Measurements from ENCODE around the gene IDS. TPM values are rescaled to one million over a fixed set of nuclear protein-coding genes. Genes with fewer than 3 reads are reported as not detected.
A peak's percentile ranks its signal among the peaks of the same experiment; 100 is the strongest.
"Not testable (repeated sequence)": the region's sequence is repeated elsewhere in the genome, so short reads cannot be mapped to it uniquely, and the experiment has no call there.

The IDS gene
- total RNA-seq, 1 donor = 120 TPM

DNA sequence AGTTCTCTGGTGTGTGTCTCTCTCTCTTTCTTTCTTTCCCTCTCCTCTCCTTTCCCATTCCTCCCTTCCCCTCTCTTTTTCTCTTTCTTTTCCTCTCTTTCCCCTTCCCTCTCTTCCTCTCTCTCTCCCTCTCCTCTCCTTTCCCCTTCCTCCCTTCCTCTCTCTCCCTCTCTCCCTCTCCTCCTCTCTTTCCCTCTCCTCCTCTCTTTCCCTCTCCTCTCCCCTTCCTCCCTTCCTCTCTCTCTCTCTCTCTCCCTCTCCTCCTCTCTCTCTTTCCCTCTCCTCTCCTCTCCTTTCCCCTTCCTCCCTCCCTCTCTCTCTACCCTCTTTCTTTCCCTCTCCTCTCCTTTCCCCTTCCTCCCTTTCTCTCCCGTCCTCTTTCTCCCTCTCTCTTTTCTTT is 23.3 kb upstream of the IDS start:
- DNase-seq (ENCODE audit: low read depth in 2 of 3, low spot score in 2 of 3) = no peak

DNA sequence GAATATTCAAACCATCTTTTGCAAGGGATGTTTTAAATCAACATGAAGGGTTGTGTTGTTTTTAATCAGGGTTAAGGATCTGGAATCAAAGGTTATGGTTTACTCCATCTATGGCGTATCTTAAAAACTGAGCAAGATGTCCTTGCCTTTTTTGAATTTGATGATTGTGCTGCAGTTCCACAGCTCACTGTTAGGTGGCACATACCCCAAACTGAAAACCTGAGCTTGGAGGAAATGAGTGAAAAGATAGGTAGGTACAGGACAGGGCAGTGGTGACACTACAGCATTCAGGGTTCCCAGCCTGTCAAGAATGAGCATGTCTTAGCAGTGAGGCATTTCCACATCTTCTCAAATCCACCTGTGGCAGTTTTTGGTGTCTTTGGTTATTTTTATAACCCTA is 22.6 kb upstream of the IDS start:
- DNase-seq (ENCODE audit: low read depth in 2 of 3, low spot score in 2 of 3) = peak in 1 of 3 donors; percentile 63

DNA sequence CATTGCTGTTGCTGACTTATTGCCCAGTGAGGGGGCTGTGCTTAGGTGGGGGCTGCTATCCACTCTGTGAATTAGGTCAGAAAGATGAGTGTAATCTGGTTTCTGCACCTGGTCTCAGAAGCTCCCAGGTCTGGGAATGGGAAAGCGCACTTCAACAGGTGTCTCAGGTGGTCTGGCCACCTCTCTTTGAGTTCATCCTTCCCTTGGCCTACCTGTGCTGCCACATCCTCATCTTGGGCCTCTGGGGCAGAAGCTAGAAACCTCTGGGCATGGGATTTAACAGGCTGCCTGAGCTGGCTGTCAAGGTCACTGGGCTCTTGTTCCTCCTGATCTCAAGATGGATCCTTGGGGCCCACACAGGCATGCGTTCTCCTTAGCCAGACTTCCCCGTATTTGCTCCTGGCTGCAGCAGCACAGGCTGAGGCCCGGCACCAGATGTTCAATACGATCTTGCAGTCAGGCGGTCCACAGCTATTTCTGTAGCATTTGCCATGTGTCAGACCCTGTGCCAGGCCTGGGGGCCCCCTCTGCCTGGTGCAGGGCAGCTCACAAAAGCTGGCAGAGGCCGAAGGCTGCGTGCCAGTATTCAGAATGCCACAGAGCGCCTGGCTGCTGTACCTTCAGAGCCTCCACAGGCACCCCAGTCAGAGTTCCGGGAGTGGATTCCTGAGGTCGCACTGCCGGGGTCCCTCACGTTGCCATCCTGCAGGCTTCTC is 21.4 kb upstream of the IDS start:
- DNase-seq (ENCODE audit: low read depth in 2 of 3, low spot score in 2 of 3) = not testable (repeated sequence)

DNA sequence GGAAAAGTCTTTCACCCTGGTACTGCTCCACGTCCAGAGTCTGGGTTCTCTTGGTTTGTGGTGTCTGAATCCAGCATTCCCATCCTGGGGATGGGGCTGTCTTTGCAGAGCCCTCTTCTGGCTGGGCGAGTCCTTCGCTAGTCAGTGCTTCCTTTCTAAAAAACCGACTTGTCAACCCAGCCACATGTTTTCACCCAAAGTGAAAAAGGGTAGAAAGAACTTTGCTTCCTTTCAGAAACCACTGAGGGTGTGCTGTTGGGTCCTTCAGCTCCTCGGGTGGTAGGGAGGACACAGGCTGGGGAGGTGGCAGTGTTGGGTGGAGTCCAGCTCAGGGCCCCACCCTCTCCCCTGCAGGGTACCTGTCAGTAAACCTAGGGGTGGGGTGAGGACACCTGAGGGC is 20.8 kb upstream of the IDS start:
- DNase-seq (ENCODE audit: low read depth in 2 of 3, low spot score in 2 of 3) = peak in 1 of 3 donors; percentile 52

DNA sequence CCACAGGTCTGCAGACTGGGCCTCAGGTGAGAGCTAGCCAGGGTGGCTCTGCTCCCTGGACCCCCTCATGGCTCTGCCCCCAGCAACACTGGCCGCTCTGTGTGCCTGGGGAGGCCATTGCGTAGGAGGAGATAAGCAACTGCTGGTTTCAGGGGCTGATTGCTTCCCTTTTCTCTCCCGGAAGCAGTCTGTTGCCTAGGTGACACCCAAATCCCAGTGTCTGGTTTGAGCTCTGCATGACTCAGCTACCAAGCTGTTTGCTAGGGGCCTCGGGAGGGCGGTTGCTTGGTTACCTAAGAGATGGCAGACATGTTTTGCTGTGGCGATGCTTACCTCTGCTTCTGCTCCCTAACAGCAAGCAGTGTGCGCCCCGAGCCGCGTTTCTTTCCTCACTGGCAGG is 20.3 kb upstream of the IDS start:
- DNase-seq (ENCODE audit: low read depth in 2 of 3, low spot score in 2 of 3) = peak in 2 of 3 donors; percentile 37 to 82

DNA sequence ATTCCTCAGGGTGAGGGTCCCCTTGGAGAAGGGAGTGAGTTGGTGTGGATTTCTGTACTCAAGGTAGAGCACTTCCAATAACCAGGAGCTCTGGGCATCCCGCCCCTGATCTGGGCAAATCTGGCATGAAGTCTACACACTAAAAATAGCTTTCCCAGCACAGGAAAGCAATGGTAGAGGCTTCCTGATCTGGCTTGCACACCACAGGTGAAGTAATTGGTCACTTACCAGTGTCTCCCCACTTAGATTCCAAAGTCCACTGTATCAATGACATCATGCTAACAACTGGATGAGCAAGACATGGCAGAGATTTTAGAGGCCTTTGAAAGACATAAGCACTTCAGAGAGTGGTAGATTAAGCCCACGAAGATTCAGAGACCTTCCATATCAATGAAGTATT is 17.8 kb upstream of the IDS start:
- no peak for DNase-seq (ENCODE audit: low read depth in 2 of 3, low spot score in 2 of 3)

DNA sequence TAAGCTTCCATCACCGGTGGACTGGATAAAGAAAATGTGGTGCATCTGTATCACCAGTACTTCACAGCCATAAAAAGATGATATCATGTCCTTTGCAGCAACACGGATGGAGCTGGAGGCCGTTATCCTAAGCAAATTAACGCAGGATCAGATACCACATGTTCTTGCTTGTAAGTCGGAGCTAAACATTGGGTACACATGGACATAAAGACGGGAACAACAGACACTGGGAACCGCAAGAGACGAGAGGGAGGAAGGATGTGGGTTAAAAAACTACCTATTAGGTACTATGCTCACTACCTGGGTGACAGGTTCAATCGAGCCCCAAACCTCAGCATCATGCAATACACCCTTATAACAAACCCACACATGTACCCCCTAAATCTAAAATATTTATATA is 16.3 kb upstream of the IDS start:
- no peak for DNase-seq (ENCODE audit: low read depth in 2 of 3, low spot score in 2 of 3)

DNA sequence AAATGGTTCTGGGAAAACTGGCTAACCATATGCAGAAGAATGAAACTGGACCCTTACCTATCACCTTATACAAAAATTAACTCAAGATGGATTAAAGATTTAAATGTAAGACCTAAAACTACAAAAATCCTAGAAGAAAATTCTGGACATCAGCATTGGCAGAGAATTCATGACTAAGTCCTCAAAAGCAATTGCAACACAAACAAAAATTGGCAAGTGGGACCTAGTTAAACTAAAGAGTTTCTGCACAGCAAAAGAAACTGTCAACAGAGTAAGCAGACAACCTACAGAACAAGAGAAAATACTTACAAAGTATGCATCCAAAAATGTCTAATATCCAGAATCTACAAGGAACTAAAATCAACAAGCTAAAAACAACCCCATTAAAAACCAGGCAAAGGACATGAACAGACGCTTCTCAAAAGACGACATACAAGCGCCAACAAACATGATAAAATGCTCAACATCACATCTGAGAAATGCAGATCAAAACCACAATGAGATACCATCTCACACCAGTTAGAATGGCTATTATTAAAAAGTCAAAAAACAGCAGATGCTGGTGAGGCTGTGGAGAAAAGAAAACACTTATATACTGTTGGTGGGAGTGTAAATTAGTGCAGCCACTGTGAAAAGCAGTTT is 15.7 kb upstream of the IDS start:
- not testable (repeated sequence) for DNase-seq (ENCODE audit: low read depth in 2 of 3, low spot score in 2 of 3)

DNA sequence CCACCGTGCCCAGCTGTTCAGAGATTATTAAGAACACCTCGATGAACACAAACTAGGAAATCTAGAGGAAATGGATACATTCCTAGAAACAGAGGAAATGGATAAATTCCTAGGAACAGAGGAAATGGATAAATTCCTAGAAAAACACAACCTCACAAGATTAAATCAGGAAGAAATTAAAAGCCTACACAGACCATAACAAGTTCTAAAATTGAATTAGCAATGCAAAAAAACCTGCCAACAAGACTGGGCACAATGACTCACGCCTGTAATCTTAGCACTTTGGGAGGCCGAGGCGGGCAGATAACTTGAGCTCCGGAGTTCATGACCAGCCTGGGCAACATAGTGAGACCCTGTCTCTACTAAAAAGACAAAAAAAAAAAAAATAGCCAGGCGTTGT is 13.1 kb upstream of the IDS start:
- DNase-seq (ENCODE audit: low read depth in 2 of 3, low spot score in 2 of 3) = no peak

DNA sequence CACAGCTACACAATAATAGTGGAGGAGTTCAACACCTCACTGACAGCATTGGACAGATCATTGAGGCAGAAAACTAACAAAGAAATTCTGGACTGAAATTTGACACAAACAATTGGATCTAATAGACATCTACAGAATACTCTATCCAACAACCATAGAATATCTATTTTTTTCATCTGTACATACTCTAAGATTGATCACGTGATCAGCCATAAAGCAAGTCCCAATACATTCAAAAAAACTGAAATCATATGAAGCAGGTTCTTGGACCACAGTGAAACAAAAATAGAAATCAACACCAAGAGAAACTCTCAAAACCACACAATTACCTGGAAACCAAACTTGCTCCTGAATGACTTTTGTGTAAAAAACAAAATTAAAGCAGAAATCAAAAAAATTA is 12.2 kb upstream of the IDS start:
- no peak for DNase-seq (ENCODE audit: low read depth in 2 of 3, low spot score in 2 of 3)

DNA sequence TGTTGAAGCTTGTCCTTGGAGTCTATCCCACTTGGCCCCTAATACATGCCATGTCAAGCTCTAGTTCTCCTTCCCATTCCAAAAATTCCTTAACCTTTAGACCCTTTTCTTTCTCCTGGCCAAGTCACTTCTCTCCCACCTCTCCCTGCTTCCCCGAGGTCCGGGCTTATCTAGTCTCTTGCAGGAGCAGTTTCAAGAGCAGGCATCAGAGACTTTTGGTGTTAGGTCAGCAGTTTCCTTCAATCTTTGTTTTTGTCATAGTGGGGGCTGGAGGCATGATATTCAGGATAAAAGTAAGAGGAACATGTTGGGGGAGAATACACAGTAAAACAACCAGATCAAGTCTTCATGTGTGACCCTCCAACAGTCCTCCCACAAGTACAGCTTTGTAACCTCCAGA is 11.5 kb upstream of the IDS start:
- DNase-seq (ENCODE audit: low read depth in 2 of 3, low spot score in 2 of 3) = no peak

DNA sequence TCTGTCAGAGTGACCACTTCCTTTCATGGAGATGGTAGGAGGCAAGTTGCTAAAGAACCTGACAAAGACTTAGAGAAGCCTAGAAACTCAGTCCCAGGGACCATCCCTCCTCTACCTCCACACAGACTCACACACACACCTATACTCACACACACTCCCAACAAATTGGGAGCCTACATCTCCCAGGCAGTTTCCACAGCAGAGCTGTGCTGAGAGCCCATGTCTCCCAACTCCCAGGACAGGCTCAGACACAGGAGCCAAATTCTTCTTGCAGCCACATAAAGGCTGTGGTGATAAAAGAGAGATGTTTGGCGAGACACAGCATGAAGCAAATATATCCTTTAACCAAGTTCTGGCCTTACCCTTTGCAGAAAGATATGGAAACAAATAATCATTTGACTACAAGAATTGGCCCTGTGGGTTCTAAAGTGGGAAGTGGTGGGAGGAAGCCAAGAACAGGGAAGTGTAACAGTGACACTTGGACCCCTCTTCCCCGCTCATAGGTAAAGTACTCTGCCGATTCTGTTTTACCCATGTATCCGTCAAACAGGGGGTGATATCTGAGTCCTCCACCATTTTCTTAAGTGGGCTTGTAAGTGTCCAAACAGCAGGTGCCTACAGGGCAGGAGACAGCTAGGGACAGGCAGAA is 11.0 kb upstream of the IDS start:
- DNase-seq (ENCODE audit: low read depth in 2 of 3, low spot score in 2 of 3) = no peak

DNA sequence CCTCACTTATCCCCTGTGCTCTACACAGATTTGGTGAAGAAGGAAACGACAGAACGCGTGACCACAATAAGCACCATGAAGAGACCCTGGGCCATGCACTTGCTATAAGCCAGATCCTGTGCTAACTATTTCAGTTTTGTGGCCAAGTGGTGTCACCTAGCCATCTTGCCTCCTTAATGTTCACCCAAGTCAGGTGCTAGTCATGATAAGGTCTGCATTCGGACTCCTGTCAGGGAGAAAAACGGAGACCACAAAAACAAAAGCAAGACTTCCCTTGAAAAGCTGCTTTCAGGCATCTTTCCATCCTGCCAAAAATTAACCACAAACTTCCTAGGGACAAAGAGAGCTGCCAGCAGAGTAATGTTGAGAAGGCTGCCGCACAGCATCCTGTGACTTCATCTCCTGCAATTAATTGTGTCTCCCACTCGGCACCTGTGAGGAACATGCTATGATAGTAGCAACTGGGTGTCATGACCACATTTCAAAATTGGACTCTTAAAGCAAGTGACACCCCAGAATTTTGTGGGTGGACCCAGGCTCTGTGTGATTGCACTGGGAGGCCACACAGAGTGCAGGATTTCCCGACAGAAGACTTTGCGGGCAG is 8.8 kb upstream of the IDS start:
- peak in 2 of 3 donors; percentile 65 to 80 for DNase-seq (ENCODE audit: low read depth in 2 of 3, low spot score in 2 of 3)

DNA sequence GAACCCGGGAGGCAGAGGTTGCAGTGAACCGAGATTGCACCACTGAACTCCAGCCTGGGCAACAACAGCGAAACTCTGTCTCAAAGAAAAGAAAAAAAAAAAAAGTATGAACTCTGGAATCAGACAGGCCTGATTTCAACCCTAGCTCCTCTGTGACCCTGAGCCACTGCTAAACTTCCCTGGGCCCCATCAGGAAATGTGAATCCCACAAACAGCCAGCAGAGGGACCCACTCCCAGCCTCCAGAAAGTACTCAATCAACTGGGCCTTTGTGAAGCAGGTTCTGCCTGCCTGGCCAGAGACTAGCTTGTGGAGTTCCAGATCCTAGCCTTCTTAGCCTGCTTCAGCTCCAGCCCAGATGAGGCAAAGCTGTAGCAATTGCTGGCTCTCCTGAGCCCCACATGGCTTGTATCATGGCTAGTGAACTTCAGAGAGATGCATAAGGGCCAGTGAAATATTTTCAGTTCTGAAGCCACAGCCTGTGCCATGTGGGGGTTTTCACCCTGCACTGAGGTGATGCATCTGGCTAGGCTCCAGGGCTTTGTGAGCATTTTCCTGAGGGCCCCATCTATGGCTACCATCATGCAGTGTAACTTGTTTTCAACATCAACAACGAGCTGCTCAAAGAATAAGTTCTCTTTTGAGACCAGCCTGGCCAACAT is 7.2 kb upstream of the IDS start:
- peak in 2 of 3 donors; percentile 32 to 54 for DNase-seq (ENCODE audit: low read depth in 2 of 3, low spot score in 2 of 3)

DNA sequence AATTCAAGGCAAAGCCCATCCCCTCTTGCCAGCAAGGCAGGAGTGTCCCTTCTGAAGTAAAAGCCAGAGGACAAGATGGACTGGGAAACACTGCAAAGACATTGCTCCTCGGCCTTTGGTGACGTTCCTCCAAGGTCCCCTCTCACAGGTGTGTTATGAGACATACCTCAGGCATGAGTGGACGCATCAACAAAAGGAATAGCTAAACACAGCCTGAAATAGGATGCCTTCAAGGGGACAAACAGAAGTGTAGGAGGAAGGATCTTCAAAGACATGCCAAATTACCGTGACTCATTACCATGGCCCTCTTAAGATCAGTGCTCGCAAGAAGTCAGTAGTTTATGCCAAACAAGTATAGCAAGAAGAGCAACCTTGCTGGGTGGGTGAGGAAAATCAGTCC is 6.0 kb upstream of the IDS start:
- DNase-seq (ENCODE audit: low read depth in 2 of 3, low spot score in 2 of 3) = no peak

DNA sequence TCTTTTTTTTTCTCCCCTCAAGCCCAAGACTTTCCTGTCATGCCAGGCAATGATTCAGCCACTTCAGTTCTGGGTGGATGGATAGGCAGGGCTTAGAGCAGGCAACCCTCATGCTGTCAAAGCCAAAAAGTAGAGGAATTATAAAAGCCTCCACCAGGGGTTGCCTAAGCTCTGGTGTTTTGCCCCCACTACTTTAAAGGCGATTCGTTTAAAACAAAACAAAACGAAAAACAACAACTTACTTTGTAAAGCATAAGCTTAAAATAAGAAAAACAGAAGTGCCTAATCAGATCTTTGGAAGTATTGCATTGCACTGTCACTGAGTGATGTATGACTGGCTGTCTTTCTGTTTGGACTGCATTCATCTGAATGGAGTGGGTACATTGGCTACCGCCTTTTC is 5.3 kb upstream of the IDS start:
- peak in 2 of 3 donors; percentile 64 to 77 for DNase-seq (ENCODE audit: low read depth in 2 of 3, low spot score in 2 of 3)

DNA sequence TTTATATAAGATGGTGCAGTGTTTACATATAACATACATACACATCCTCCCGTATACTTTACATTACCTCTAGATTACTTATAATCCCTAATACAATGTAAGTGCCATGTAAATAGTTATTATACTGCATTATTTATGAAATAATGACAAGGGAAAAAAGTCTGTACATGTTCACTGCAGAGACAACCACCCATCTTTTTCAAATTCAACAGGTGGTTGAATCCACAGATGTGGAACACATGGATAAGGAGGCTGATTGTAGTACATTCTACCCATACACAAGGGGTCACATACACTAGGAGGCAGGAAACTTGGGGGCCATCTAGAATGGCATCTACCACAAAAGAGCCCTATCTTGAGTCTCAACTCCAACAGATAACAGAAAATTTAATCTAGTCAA is 3.4 kb upstream of the IDS start:
- no peak for DNase-seq (ENCODE audit: low read depth in 2 of 3, low spot score in 2 of 3)

DNA sequence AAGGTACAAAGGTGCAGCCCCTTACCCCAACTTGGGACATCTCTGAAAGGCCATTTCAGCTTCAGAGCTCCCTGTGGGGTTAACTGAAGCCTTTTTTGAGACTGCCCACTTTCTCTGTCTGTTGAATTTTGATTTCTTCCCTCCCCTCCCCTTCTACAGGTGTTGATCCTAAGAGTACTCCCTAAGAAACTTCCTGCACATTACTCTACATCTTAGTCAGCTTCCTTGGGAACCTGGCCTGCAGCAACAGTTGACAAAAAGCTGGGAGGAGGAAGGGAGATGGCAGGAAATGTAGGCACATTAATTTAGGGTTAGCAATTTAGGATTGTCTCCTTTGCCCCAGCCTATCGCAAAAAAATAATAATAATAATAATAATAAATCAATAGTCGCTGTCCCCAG is 1.2 kb upstream of the IDS start:
- DNase-seq (ENCODE audit: low read depth in 2 of 3, low spot score in 2 of 3) = no peak

DNA sequence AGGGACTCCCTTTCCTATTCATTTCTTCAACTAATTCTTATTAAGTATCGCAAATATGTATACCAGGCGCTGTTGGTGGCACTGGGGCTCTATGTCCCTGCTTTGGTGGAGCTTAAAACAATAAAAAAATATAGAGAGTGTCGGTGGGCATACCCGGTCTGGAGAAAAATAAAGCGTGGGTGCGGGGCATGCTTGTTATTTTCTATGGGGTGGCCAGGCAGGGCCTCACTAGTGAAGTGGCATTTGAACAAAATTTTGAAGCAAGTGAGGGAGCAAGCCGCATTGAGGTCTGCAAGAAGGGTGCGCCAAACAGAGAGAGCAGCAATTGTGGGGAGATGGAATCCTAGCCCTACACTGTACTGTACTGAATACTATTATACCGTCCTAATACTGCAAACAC is 565 bp upstream of the IDS start:
- no peak for DNase-seq (ENCODE audit: low read depth in 2 of 3, low spot score in 2 of 3)

DNA sequence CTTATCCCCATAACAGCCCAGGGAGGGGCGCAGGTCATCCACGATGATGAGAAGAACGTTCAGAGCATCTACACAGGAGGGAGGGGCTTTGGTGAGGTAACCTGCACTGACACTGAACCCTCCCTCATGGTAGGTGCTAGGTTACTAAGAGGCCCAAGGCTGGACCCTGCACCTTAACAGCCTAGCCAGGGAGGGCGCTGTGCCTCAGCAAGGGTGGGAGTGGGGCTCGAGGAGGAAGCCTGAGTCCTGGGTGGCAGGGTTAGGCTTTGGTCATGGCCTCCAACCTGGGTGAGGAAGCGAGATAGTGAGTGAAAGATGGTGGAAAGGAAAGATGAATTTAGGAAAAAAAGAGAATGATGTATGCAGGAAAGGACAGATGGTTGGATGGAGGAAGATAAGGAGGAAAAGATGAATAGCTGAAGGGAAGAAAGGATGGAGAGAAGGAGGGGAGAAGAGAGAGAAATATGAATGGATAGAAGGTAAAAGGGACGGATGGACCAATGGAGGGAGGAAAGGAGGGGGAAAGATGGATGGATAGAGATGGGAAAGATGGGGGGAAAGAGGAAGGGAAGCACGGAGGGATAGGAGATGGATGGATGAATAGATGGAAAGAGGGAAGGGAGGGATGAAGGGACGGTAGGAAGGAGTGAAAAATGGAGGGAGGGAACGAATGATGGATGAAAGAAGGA is 736 bp downstream of the IDS start:
- peak; percentile 23 to 87 (median 68) for DNase-seq (ENCODE audit: low read depth in 2 of 3, low spot score in 2 of 3)

DNA sequence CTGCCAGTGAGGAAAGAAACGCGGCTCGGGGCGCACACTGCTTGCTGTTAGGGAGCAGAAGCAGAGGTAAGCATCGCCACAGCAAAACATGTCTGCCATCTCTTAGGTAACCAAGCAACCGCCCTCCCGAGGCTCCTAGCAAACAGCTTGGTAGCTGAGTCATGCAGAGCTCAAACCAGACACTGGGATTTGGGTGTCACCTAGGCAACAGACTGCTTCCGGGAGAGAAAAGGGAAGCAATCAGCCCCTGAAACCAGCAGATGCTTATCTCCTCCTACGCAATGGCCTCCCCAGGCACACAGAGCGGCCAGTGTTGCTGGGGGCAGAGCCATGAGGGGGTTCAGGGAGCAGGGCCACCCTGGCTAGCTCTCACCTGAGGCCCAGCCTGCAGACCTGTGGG is 1.7 kb downstream of the IDS start:
- DNase-seq (ENCODE audit: low read depth in 2 of 3, low spot score in 2 of 3) = peak in 2 of 3 donors; percentile 78
